GM12878 (cell line): ENCODE results near the gene NRSN1. TPM values are rescaled to one million over a fixed set of nuclear protein-coding genes. Genes with fewer than 3 reads are reported as not detected.

Experiments
- IRF3 ChIP-seq: fragments of 450-650 bp; IDR thresholded peaks from 2 replicates; pipeline ENCODE4 v1.6.1; 2014; ENCODE audit warnings: mild to moderate bottlenecking
- polyA plus RNA-seq, 11 experiments: library from polyadenylated mRNA; depleted of rRNA in 4 of 11; unstranded in 6 of 11; stranded (reverse) in 5 of 11; fragments of >200 nt; fragmentation: Nextera tagmentation in 4 of 11; fragmentation: Illumina TruSeq in 1 of 11; extraction: Ambion mirVana in 4 of 11; extraction: Trizol in 1 of 11; gene quantifications; 1 replicate in 1 of 11; 2 replicates in 10 of 11; pipeline versions ENCODE4 v1.2.1 to v1.2.3, GENCODE V29; 2011 to 2016; ENCODE audit warnings: inconsistent platforms in 2 of 11, missing spikeins in 2 of 11, low read depth in 1 of 11
- small RNA-seq: library from RNA; depleted of rRNA; stranded (forward); fragments of <200 nt; gene quantifications from one replicate; pipeline ENCODE3, GENCODE V24; 2014
- total RNA-seq, 4 experiments: library from RNA; depleted of rRNA in 3 of 4; stranded (reverse); fragments of >200 nt in 3 of 4; fragmentation: Illumina TruSeq in 1 of 4; extraction: Trizol in 1 of 4; gene quantifications; 2 replicates each; pipeline versions ENCODE4 v1.2.1 to v1.2.3, GENCODE V29; 2013 to 2021

Gene NRSN1
- total and polyA plus RNA-seq, 10 of the 15 experiments (the other 5 are each of a cell fraction or from before 2014, with no cell fraction given) = not detected

DNA sequence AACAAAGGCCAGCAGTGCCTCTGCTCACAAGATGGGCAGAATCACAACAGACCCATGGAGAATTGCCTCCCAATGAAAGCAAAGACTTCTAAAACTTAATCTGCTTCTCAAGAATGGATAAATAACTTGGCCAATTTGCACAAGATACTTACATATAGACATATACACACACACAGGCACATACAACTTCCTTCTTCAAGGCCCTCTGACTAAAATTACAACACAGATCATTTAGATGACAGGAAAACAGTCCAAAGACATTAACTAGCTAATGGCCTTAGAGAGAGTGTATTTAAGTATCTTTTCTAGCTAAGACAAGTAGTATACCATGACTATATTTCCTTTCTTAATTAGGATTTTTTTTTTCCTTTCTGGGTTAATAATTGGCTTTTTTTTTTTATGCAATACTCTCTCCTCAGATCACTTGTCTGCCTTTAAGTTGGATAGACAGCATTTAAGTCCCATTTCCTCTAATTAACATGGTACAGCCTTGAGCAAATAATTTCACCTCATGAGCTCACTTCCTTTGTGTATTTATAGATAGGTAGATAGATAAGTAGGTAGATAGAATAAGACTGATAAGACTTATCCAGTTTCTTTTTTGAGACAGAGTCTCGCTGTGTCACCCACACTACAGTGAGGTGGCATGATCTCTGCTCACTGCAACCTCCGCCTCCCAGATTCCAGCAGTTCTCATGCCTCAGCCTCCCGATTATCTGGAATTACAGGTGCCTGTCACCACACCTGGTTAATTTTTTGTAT lies 70.0 kb downstream of the NRSN1 start (continued):
- TF ChIP-seq IRF3 = no peak

Small RNA genes within 50 kb of the gene (small RNA-seq; reads per million reads assigned to genes)
- gene RF00218 = not detected

Other genes starting within 250 kb of the NRSN1 start
- gene DCDC2, start 231.8 kb downstream of the NRSN1 start, total RNA-seq (2014; rRNA removed) = under 0.01 TPM in 1 of 2 replicates, not detected in the other
- not detected in 2 replicates for gene DCDC2, start 231.8 kb downstream of the NRSN1 start, total RNA-seq (2014; rRNA removed; fragmentation: Illumina TruSeq; extraction: Trizol)
- not detected in 2 replicates for gene DCDC2, start 231.8 kb downstream of the NRSN1 start, total RNA-seq (2021)
- not detected in 2 replicates for gene DCDC2, start 231.8 kb downstream of the NRSN1 start, polyA plus RNA-seq (2011; rRNA removed)
- gene DCDC2, start 231.8 kb downstream of the NRSN1 start, polyA plus RNA-seq (2014; fragmentation: Illumina TruSeq; extraction: Trizol) = 0.03 and 0.11 TPM in 2 replicates
- gene DCDC2, start 231.8 kb downstream of the NRSN1 start, polyA plus RNA-seq (2014; fragmentation: Nextera tagmentation; extraction: Ambion mirVana) = not detected
- not detected in 2 replicates for gene DCDC2, start 231.8 kb downstream of the NRSN1 start, polyA plus RNA-seq (2014; rRNA removed)
- gene DCDC2, start 231.8 kb downstream of the NRSN1 start, polyA plus RNA-seq (2016; fragmentation: Nextera tagmentation; extraction: Ambion mirVana) = not detected